Stimulated activated CD8-positive, alpha-beta memory T cell treated with anti-CD3 and anti-CD28 coated beads, Interleukin-7, amount 100 ng/mL, for 1 hour (primary cell): ENCODE measurements around the gene EPHA2.
"Not testable (repeated sequence)": the region's sequence is repeated elsewhere in the genome, so short reads cannot be mapped to it uniquely, and the experiment has no call there.

Source experiments
- DNase-seq, 2 donors: peaks; one replicate each; pipeline ENCODE4 v3.0.0-alpha.2; 2020; ENCODE audit warnings: low read depth in 2 of 2

The EPHA2 gene

DNA sequence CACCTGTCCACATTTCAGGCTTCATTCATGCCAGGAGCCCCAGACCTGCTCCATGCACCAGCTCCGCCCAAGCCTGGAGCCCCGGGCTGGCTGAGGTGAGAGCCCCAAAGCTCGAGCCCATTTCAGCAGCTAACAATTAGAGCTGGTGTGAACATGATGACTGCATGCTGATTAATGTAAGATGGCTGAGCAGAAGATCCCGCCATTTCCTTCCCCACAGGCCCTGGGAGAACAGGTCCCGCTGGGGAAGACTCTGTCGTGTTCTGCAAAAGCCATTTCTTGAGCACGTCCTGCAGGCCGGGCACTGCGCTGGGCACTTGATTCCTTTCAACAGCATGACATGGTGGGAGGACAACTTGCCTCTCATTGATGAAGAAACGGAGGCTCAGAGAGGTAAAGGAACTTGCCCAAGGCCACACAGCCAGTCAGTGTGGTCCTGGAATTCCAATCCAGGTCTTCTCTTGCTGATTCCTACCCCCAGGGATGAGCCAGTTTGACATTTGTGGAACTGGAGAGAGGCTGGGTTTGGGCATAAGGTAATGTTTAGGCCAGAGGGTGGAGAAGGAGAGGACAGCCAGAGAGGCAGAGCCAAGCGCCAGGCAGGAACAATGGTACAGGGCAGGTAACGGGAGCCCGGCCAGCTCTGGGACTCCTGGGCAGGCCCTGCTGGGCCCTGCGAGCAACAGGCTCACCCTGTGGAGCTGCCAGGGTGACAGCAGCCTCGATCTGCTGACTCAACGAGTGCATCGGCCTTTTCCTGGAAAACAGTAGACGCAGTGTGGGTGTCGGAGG, 28.1 kb upstream of the EPHA2 start:
- DNase-seq: no peak

GRCh38 chr1:16183179-16183578, 27.3 kb upstream of the EPHA2 start:
- no peak for DNase-seq

DNA sequence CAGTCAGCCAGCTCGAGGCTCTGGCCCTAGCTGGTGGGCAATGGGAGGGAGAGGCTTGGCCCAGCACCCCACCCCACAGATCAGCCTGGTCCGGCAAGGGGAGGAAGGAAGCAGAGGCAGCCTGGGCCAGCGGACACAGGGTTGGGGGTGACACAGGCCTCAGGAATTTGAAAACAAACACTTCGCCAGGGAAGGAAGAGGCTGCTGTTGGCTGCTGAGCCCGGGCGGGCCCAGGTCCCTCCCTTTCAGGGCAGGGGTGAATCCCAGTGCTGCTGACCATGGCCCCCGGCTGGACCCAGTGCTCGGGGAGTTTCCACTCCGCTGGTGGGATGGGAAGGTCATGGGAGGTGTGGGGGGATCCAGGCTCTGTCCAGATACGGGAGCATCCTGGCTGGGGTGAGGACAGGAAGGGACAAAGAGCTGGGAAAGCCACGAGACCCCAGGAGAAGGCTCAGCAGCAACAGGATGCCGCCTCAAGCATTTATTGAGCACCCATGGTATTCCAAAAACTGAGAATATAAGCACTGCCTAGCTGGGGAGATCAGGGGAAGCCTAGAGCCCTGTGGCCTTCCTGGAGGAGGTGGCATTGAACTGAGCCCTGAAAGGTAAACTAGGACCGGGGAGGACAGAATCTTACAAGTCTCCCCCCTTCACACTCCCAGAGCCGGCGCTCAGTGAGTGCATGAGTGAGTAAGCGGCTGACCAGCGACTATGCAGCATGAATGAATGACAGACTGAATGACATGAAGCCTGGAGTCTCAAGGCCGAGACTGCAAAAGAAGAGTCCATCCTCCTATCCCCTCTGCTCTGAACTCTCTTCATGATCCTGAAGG, 26.2 kb upstream of the EPHA2 start:
- DNase-seq: no peak

DNA sequence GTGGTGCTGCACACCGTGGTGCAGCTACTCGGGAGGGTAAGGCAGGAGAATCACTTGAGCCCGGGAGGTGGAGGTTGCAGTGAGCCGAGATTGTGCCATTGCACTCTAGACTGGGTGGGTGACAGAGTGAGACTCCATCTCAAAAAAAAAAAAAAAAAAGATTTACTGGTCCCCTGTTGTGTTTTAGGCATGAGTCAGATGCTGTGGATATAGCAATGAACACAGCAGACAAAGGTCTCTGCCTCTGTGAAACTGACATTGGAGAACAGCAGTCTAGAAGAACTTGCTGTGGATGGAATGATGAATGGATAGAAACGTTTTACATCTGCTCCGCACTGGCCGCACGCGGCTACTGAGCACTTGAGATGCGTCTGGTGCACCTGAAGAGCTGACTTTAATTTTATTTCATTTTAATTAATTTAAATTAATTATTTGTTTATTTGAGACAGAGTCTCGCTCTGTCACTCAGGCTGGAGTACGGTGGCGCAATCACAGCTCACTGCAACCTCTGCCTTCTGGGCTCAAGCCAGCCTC, 24.5 kb upstream of the EPHA2 start:
- no peak for DNase-seq

GRCh38 chr1:16178596-16179497, 23.0 kb upstream of the EPHA2 start:
- DNase-seq: no peak

- no peak for DNase-seq
These were observed 21.4 kb upstream of the EPHA2 start for GRCh38 chr1:16177306-16177705.

DNA sequence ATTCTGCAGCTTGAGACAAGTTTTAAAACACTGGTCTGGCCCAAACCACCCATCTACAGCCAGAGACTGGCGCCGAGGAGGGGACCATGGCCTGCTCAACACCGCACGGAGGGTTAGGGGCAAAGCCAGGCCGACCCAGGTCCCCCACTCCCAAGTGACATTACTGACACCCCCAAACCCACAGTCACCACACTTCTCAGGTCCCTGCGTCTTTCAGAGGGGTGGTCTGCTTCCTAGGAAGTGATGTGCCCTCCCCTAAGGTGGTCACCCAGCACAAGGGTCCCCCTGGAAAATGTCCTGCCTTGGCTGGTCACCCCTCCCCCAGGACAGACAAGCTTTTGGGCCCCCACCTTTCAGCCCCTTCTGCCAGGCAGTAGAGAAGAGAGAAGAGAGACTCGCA, 20.8 kb upstream of the EPHA2 start:
- no peak for DNase-seq

- DNase-seq: no peak
These were observed 20.0 kb upstream of the EPHA2 start for GRCh38 chr1:16175610-16176553.

GRCh38 chr1:16174886-16175598, 19.2 kb upstream of the EPHA2 start:
- no peak for DNase-seq

DNA sequence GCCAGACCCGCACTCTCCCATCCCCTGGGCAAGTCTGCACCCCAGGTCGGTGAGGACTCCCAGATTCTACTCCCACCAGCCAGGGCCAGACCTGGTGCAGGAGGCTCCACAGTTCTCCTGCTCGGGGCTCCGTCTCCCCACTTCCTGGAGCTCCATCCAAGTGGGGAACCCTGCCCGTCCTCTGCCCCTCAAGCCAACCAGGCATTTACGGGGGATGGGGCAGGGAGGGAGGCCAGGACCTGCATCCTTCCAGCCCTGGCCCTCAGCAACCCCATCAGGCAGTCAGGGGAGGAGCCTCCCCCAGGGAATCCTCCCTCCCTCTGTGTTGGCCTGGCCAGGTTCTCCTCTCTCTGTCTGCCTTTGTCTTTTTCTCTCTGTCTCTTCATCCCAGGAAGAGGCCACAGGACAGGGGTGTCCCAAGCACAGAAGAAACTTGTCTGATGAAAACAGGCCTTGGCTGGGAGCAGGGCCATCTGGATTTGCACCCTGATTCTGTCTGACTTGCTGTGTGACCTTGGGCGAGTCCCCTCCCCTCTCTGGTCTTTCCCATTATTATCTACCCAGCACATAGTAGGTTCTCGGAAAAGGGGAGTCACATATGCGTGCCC, 18.5 kb upstream of the EPHA2 start:
- no peak for DNase-seq

GRCh38 chr1:16173447-16174260, 17.8 kb upstream of the EPHA2 start:
- no peak for DNase-seq

- no peak for DNase-seq
These were observed 17.1 kb upstream of the EPHA2 start for GRCh38 chr1:16172964-16173446.

GRCh38 chr1:16172218-16172830, 16.5 kb upstream of the EPHA2 start:
- DNase-seq: no peak

DNA sequence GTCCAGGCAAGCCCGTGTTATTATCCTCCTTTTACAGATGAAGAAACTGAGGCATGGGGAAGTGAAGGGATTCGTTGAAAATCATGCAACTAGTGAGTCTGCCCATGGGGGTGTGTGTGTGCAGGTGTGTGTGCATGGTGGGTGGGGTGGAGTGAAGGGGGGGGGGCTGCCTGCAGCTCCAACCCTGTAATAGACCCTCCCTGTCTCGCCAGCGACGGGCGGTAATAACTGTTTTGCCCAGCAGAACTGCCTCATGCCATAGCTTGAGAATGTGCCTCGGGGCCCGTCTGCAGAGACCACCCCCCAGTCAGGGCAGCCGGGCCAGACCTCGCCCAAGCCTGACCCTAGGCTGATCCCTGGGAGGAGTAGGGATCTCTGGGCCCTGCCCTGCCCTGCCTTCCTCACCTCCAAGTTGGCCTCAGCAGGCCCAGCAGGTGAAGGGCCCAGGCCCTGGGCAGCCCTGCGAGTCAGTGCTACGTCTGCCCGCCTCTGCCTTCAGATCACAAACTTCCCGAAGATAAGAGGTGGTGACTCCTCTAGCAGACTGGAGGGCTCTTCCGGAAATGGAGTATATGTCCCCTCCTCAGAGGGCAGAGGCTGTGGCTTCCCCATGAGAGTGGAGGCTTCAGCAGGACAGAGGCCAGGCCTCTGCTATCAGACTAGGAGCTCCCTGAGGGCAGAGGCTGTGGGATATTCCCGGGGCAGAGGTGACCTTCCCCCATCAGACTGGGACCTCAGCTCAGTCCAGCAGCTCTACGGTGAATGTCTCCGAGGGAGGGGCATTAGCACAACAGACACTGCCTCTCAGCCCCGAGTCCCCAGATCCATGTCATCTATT, 15.7 kb upstream of the EPHA2 start:
- DNase-seq: no peak

DNA sequence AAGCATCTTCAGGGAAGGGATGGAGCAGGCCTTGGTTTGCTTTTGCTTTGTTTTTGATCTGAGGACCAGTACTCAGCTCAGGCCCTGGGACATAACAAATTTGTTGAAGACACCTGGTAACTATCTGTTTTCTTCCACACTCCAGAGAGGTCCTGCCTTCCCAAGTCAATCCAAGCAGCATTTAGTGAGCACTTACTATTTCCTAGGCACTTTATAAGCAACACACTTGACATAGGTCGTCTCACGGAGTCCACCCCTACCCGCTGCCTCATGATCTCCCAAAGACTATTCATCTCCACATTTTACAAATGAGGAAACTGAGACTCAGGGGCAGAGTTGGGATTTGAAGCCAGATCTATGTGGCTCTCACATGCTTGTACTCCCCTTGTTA, 14.4 kb upstream of the EPHA2 start:
- DNase-seq: no peak

- no peak for DNase-seq
These were observed 12.9 kb upstream of the EPHA2 start for GRCh38 chr1:16168622-16169360.

DNA sequence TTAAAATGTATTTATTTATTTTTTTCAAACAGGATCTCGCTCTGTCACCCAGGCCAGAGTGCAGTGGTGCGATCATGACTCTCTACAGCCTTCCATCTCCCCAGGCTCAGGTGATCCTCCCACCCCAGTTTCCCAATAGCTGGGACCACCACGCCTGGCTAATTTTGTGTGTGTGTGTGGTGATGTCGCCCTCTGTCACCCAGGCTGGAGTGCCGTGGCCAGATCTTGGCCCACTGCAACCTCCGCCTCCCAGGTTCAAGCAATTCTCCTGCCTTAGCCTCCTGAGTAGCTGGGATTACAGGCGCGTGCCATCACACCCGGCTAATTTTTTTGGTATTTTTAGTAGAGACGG, 12.3 kb upstream of the EPHA2 start:
- not testable (repeated sequence) for DNase-seq
